Mesenchymal stem cell (in vitro differentiated cells and primary cell): ENCODE data around the gene PLCB1.

ENCODE experiments used
- DNase-seq: peaks from one replicate; pipeline ENCODE4 v3.0.0-alpha.2; 2013
- H2AFZ ChIP-seq: one replicate; pipeline ENCODE4 v1.6.1; 2013; ENCODE audit warnings: low read depth, mild to moderate bottlenecking, control low read depth, inconsistent platforms, low read length, moderate library complexity
- H2AK5ac ChIP-seq: 2 replicates; pipeline ENCODE4 v1.6.1; 2013; ENCODE audit warnings: low read length, moderate library complexity, mild to moderate bottlenecking, inconsistent platforms; ENCODE audit not compliant: severe bottlenecking
- H2BK120ac ChIP-seq: one replicate; pipeline ENCODE4 v1.6.1; 2013; ENCODE audit warnings: low read depth, mild to moderate bottlenecking, inconsistent platforms, low read length, moderate library complexity
- H2BK12ac ChIP-seq, 2 experiments: one replicate each; pipeline ENCODE4 v1.6.1; 2013; ENCODE audit warnings: inconsistent platforms in 2 of 2, low read length in 2 of 2, mild to moderate bottlenecking in 2 of 2, moderate library complexity in 2 of 2, control low read depth in 1 of 2
- H2BK15ac ChIP-seq: one replicate; pipeline ENCODE4 v1.6.1; 2013; ENCODE audit warnings: mild to moderate bottlenecking, low read depth, inconsistent platforms; ENCODE audit not compliant: poor library complexity, severe bottlenecking
- H2BK5ac ChIP-seq: 2 replicates; pipeline ENCODE4 v1.6.1; 2013; ENCODE audit warnings: low read depth, mild to moderate bottlenecking, low read length, control low read depth, inconsistent platforms; ENCODE audit not compliant: poor library complexity, severe bottlenecking
- H3K14ac ChIP-seq, 2 experiments: one replicate each; pipeline ENCODE4 v1.6.1; 2013; ENCODE audit warnings: inconsistent platforms in 2 of 2, low read length in 2 of 2, control low read depth in 1 of 2, mild to moderate bottlenecking in 1 of 2, moderate library complexity in 1 of 2
- H3K18ac ChIP-seq, 2 experiments: one replicate each; pipeline ENCODE4 v1.6.1; 2013; ENCODE audit warnings: inconsistent platforms in 2 of 2, low read length in 2 of 2, control low read depth in 1 of 2, low read depth in 1 of 2, mild to moderate bottlenecking in 1 of 2
- H3K23ac ChIP-seq, 2 experiments: one replicate each; pipeline ENCODE4 v1.6.1; 2013; ENCODE audit warnings: inconsistent platforms in 2 of 2, low read length in 2 of 2, mild to moderate bottlenecking in 2 of 2, moderate library complexity in 2 of 2, control low read depth in 1 of 2
- H3K27ac ChIP-seq: 2 replicates; pipeline ENCODE4 v1.5.1; 2013; ENCODE audit warnings: mild to moderate bottlenecking, moderate library complexity, low read length, control low read depth, inconsistent platforms; ENCODE audit not compliant: poor library complexity, severe bottlenecking
- H3K27me3 ChIP-seq, 2 experiments: 2 replicates each; pipeline versions ENCODE4 v1.6.1 to v1.7.0; 2013; ENCODE audit warnings: low read length in 2 of 2, mild to moderate bottlenecking in 2 of 2, moderate library complexity in 2 of 2, control low read depth in 1 of 2, inconsistent platforms in 1 of 2; ENCODE audit not compliant: control insufficient read depth in 1 of 2, insufficient read depth in 1 of 2
- H3K36me3 ChIP-seq, 2 experiments: 2 replicates each; pipeline versions ENCODE4 v1.6.1 to v1.7.0; 2013; ENCODE audit warnings: low read length in 2 of 2, control low read depth in 1 of 2, inconsistent platforms in 1 of 2, low read depth in 1 of 2, mild to moderate bottlenecking in 1 of 2; ENCODE audit not compliant: insufficient read depth in 2 of 2, control insufficient read depth in 1 of 2
- H3K4ac ChIP-seq, 2 experiments: one replicate each; pipeline ENCODE4 v1.6.1; 2013; ENCODE audit warnings: inconsistent platforms in 2 of 2, low read length in 2 of 2, mild to moderate bottlenecking in 2 of 2, moderate library complexity in 2 of 2, control low read depth in 1 of 2, low read depth in 1 of 2
- H3K4me1 ChIP-seq: 2 replicates; pipeline ENCODE4 v1.6.1; 2013; ENCODE audit warnings: low read depth, low read length, control low read depth; ENCODE audit not compliant: control insufficient read depth, insufficient read depth
- H3K4me2 ChIP-seq: 2 replicates; pipeline ENCODE4 v1.6.1; 2013; ENCODE audit warnings: low read length, mild to moderate bottlenecking, inconsistent platforms; ENCODE audit not compliant: poor library complexity, severe bottlenecking
- H3K4me3 ChIP-seq, 2 experiments: 2 replicates each; pipeline versions ENCODE4 v1.5.1 to v1.7.0; 2013; ENCODE audit warnings: low read length in 2 of 2, mild to moderate bottlenecking in 2 of 2, control low read depth in 1 of 2, low read depth in 1 of 2; ENCODE audit not compliant: insufficient read depth in 1 of 2
- H3K79me1 ChIP-seq: replicated peaks from 2 replicates; pipeline ENCODE4 v1.6.1; 2013; ENCODE audit warnings: mild to moderate bottlenecking, control low read depth, low read length, inconsistent platforms; ENCODE audit not compliant: poor library complexity, severe bottlenecking
- H3K9ac ChIP-seq: 2 replicates; pipeline ENCODE4 v1.7.0; 2013; ENCODE audit warnings: mild to moderate bottlenecking, low read length, moderate library complexity
- H3K9me3 ChIP-seq: 2 replicates; pipeline ENCODE4 v1.7.0; 2013; ENCODE audit warnings: mild to moderate bottlenecking, low read length; ENCODE audit not compliant: control insufficient read depth
- H4K8ac ChIP-seq: one replicate; pipeline ENCODE4 v1.6.1; 2013; ENCODE audit warnings: inconsistent platforms, mild to moderate bottlenecking, low read length, moderate library complexity
- H4K91ac ChIP-seq: one replicate; pipeline ENCODE4 v1.6.1; 2013; ENCODE audit warnings: mild to moderate bottlenecking, low read length, inconsistent platforms
- WGBS: methylation state at CpG from one replicate; pipeline ENCODE4 v1.1.7; 2013; ENCODE audit warnings: mixed read lengths; 5-methylcytosine and 5-hydroxymethylcytosine counted together

PLCB1 gene

GRCh38 chr20:8700756-8701155 is 568.7 kb downstream of the PLCB1 start:
- no peak overlapping the region for H3K14ac ChIP-seq
- no peak overlapping the region for H4K8ac ChIP-seq
- peaks cover 0 to 2% of the 10 kb centered on the region in 2 experiments for H3K36me3 ChIP-seq
- H2AK5ac ChIP-seq, result no peak overlapping the region
- H3K4ac ChIP-seq, result no peak overlapping the region
- H2BK15ac ChIP-seq, result no peak overlapping the region
- no peak overlapping the region for H2BK12ac ChIP-seq
- H3K27ac ChIP-seq, result no peak overlapping the region
- H3K9me3 ChIP-seq, result peaks cover 12% of the 10 kb centered on the region
- H2AFZ ChIP-seq, result no peak overlapping the region
- DNase-seq, result no peak
- no peak overlapping the region for H3K4me2 ChIP-seq
- H3K27me3 ChIP-seq, result no peaks in the 10 kb centered on the region
- no peak overlapping the region for H3K23ac ChIP-seq
- no peak overlapping the region for H2BK120ac ChIP-seq
- H3K4me3 ChIP-seq, result no peak overlapping the region
- no peak overlapping the region for H3K9ac ChIP-seq
- no peak overlapping the region for H4K91ac ChIP-seq
- no peak overlapping the region for H3K18ac ChIP-seq
- H3K4me1 ChIP-seq, result no peaks in the 10 kb centered on the region
- H2BK5ac ChIP-seq, result no peak overlapping the region
- WGBS, result 88% methylated on average over 2 of the region's 2 CpGs
- no peaks in the 10 kb centered on the region for H3K79me1 ChIP-seq

GRCh38 chr20:8706961-8707700 is 575.1 kb downstream of the PLCB1 start:
- no peak overlapping the region for H3K23ac ChIP-seq
- 97% methylated on average over 4 of the region's 5 CpGs for WGBS

GRCh38 chr20:8709627-8710026 is 577.6 kb downstream of the PLCB1 start:
- peaks cover 10% of the 10 kb centered on the region for H3K9me3 ChIP-seq
- no peak overlapping the region for H4K8ac ChIP-seq
- no peak overlapping the region for H2BK120ac ChIP-seq
- no peak overlapping the region for H2BK12ac ChIP-seq
- H3K14ac ChIP-seq, result no peak overlapping the region
- no peak overlapping the region for H3K4me2 ChIP-seq
- no peak overlapping the region for H3K9ac ChIP-seq
- 100% methylated on average over 1 of the region's 3 CpGs for whole genome bisulfite sequencing
- no peaks in the 10 kb centered on the region for H3K79me1 ChIP-seq
- H4K91ac ChIP-seq, result no peak overlapping the region
- H3K23ac ChIP-seq, result no peak overlapping the region
- no peak for DNase-seq
- H3K18ac ChIP-seq, result no peak overlapping the region
- no peak overlapping the region for H2BK5ac ChIP-seq
- H2AFZ ChIP-seq, result no peak overlapping the region
- H3K36me3 ChIP-seq, result peaks cover 0 to 24% of the 10 kb centered on the region in 2 experiments
- H3K4me3 ChIP-seq, result no peak overlapping the region
- no peak overlapping the region for H3K27ac ChIP-seq
- no peaks in the 10 kb centered on the region for H3K4me1 ChIP-seq
- H2BK15ac ChIP-seq, result no peak overlapping the region
- no peak overlapping the region for H3K4ac ChIP-seq
- H2AK5ac ChIP-seq, result no peak overlapping the region
- no peaks in the 10 kb centered on the region for H3K27me3 ChIP-seq

More at GRCh38 chr20:8706961-8707700, 575.1 kb downstream of the PLCB1 start:
- no peak overlapping the region for H2BK12ac ChIP-seq
- H3K9ac ChIP-seq, result no peak overlapping the region
- no peak overlapping the region for H2AFZ ChIP-seq
- no peak overlapping the region for H4K8ac ChIP-seq
- H4K91ac ChIP-seq, result no peak overlapping the region
- no peak overlapping the region for H3K14ac ChIP-seq
- H3K27ac ChIP-seq, result no peak overlapping the region
- H3K4me1 ChIP-seq, result no peaks in the 10 kb centered on the region
- H3K18ac ChIP-seq, result no peak overlapping the region
- no peak overlapping the region for H2BK5ac ChIP-seq
- no peak overlapping the region for H3K4me3 ChIP-seq
- no peak overlapping the region for H3K4ac ChIP-seq
- peaks cover 0 to 19% of the 10 kb centered on the region in 2 experiments for H3K36me3 ChIP-seq
- no peak for DNase-seq
- H2BK120ac ChIP-seq, result no peak overlapping the region
- peaks cover 12% of the 10 kb centered on the region for H3K9me3 ChIP-seq
- no peaks in the 10 kb centered on the region for H3K79me1 ChIP-seq
- H2BK15ac ChIP-seq, result no peak overlapping the region
- H3K4me2 ChIP-seq, result no peak overlapping the region
- no peak overlapping the region for H2AK5ac ChIP-seq
- no peaks in the 10 kb centered on the region for H3K27me3 ChIP-seq

GRCh38 chr20:8711501-8711900 is 579.4 kb downstream of the PLCB1 start:
- Histone ChIP-seq H3K4me3 (no peak overlapping the region), H2AK5ac (peak overlapping the region; percentile 73), H3K4ac (no peak overlapping the region), H3K4me1 (no peaks in the 10 kb centered on the region), H3K27me3 (no peaks in the 10 kb centered on the region), H3K9me3 (no peaks in the 10 kb centered on the region), H2BK5ac (no peak overlapping the region), H3K4me2 (no peak overlapping the region), H3K36me3 (peaks cover 0 to 24% of the 10 kb centered on the region in 2 experiments), H3K9ac (no peak overlapping the region), H3K18ac (no peak overlapping the region), H2BK12ac (no peak overlapping the region), H3K14ac (no peak overlapping the region), H4K8ac (no peak overlapping the region), H3K79me1 (no peaks in the 10 kb centered on the region), H2BK120ac (no peak overlapping the region), H3K23ac (no peak overlapping the region), H2AFZ (no peak overlapping the region), H4K91ac (no peak overlapping the region), H2BK15ac (no peak overlapping the region), H3K27ac (no peak overlapping the region)
- DNase-seq, result no peak
- 96% methylated on average over 3 of the region's 3 CpGs for WGBS
